ENCODE measurements around the gene IL22RA1.

IL22RA1 gene

GRCh38 chr1:24098102-24098501, 44.8 kb downstream of the IL22RA1 start:
- TF ChIP-seq, protein P1, sequence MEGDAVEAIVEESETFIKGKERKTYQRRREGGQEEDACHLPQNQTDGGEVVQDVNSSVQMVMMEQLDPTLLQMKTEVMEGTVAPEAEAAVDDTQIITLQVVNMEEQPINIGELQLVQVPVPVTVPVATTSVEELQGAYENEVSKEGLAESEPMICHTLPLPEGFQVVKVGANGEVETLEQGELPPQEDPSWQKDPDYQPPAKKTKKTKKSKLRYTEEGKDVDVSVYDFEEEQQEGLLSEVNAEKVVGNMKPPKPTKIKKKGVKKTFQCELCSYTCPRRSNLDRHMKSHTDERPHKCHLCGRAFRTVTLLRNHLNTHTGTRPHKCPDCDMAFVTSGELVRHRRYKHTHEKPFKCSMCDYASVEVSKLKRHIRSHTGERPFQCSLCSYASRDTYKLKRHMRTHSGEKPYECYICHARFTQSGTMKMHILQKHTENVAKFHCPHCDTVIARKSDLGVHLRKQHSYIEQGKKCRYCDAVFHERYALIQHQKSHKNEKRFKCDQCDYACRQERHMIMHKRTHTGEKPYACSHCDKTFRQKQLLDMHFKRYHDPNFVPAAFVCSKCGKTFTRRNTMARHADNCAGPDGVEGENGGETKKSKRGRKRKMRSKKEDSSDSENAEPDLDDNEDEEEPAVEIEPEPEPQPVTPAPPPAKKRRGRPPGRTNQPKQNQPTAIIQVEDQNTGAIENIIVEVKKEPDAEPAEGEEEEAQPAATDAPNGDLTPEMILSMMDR (IDR thresholded peaks at IDR 0.05; ENCODE audit: insufficient read depth, low read depth, low read length, missing control alignments), result no peak

GRCh38 chr1:24097663-24098062, 45.3 kb downstream of the IL22RA1 start:
- TF ChIP-seq, protein P1 (IDR thresholded peaks at IDR 0.05; ENCODE audit: insufficient read depth, low read depth, low read length, missing control alignments), result no peak
- no peak overlapping the region for H3K4me3 ChIP-seq (ENCODE audit: low read length)
- no peak for DNase-seq (ENCODE audit: low read depth)

More at GRCh38 chr1:24098102-24098501, 44.8 kb downstream of the IL22RA1 start:
- H3K4me3 ChIP-seq (ENCODE audit: low read length), result no peak overlapping the region
- no peak for DNase-seq (ENCODE audit: low read depth)

- TF ChIP-seq, protein P1 (IDR thresholded peaks at IDR 0.05; ENCODE audit: insufficient read depth, low read depth, low read length, missing control alignments), result no peak
- no peak overlapping the region for H3K4me3 ChIP-seq (ENCODE audit: low read length)
- DNase-seq (ENCODE audit: low read depth), result no peak
Measured at GRCh38 chr1:24096739-24097103, 46.2 kb downstream of the IL22RA1 start.

- DNase-seq (ENCODE audit: low read depth), result no peak
- TF ChIP-seq, protein P1 (IDR thresholded peaks at IDR 0.05; ENCODE audit: insufficient read depth, low read depth, low read length, missing control alignments), result no peak
Measured at GRCh38 chr1:24096009-24096738, 46.8 kb downstream of the IL22RA1 start.

DNA sequence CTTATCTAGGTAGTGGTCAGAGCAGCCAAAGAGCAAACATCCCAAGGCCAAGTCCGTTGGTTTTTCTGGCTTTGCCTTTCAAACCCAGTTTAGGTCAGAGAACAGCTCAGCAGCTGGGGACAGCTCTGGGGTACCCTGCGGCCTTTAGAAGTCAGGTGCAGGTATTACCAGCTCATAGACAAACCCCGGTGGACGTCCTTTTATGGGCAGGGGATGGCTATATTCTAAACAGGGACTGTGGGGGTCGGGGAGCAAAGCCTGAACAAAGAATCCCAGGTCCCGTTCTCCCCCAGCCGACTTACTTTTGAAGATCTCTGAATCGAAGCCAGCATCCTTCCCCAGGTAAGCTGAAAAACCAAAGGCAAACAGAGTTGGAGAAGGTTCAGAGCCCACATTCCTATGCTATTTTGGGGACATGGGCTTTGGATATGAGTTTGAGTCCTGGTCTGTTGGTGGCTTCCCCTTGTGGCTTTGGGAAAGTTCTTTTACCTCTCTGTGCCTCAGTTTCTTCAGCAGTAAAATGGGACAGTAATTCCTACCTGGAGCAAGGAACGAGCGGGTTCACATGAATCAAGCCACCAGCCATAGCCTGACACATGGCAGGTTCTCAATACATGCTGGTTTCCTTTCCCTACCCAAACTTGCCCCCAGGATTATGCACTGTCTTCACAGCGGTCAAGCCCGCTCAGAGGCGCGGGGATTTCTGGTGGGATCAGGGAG, 47.6 kb downstream of the IL22RA1 start:
- TF ChIP-seq, protein P1 (IDR thresholded peaks at IDR 0.05; ENCODE audit: insufficient read depth, low read depth, low read length, missing control alignments), result no peak
- DNase-seq (ENCODE audit: low read depth), result no peak
- H3K4me3 ChIP-seq (ENCODE audit: low read length), result no peak overlapping the region

More at GRCh38 chr1:24096009-24096738, 46.8 kb downstream of the IL22RA1 start:
- H3K4me3 ChIP-seq (ENCODE audit: low read length), result no peak overlapping the region

- no peak for DNase-seq (ENCODE audit: low read depth)
- TF ChIP-seq, protein P1 (IDR thresholded peaks at IDR 0.05; ENCODE audit: insufficient read depth, low read depth, low read length, missing control alignments), result no peak
- H3K4me3 ChIP-seq (ENCODE audit: low read length), result no peak overlapping the region
Measured at GRCh38 chr1:24094554-24094953, 48.4 kb downstream of the IL22RA1 start.
